HepG2 (cell line): Measurements from ENCODE around the gene REEP2. TPM values are rescaled to one million over a fixed set of nuclear protein-coding genes. Genes with fewer than 3 reads are reported as not detected.

Experiments
- BRD4 ChIP-seq: sonication (generic); formaldehyde crosslinking; IDR thresholded peaks from 2 replicates; pipeline ENCODE4 v1.4.0; 2020; ENCODE audit warnings: missing genetic modification reagents
- CCAR2 ChIP-seq: fragments of 200-400 bp; formaldehyde crosslinking; optimal IDR thresholded peaks from 2 replicates; pipeline ENCODE3; 2018; ENCODE audit warnings: low read depth, mild to moderate bottlenecking, low read length, moderate library complexity
- ESRRA ChIP-seq: sonication (generic); formaldehyde crosslinking; IDR thresholded peaks from 2 replicates; pipeline ENCODE4 v1.5.1; 2020; ENCODE audit warnings: mild to moderate bottlenecking, low read depth, missing genetic modification reagents
- KLF9 ChIP-seq: IDR thresholded peaks from 2 replicates; pipeline ENCODE4 v1.6.1; 2016; ENCODE audit warnings: low read depth
- MBNL3 ChIP-seq: fragments of 250-450 bp; sonication (Bioruptor Pico); conservative IDR thresholded peaks from 2 replicates; pipeline ENCODE4 v1.8.0; 2022; ENCODE audit warnings: mild to moderate bottlenecking, inconsistent platforms
- NFRKB ChIP-seq: fragments of 450-650 bp; IDR thresholded peaks from 2 replicates; pipeline ENCODE4 v1.6.1; 2017
- PBX2 ChIP-seq: IDR thresholded peaks from 2 replicates; pipeline ENCODE4 v1.6.1; 2016; ENCODE audit warnings: control low read depth
- PCBP1 ChIP-seq: fragments of 200-400 bp; formaldehyde crosslinking; IDR thresholded peaks from 2 replicates; pipeline ENCODE4 v1.6.1; 2017; ENCODE audit warnings: mild to moderate bottlenecking, low read depth, low read length, borderline replicate concordance
- PRMT3 ChIP-seq: sonication (generic); formaldehyde crosslinking; IDR thresholded peaks from 2 replicates; pipeline ENCODE4 v1.8.1; 2022; ENCODE audit warnings: low read depth, mild to moderate bottlenecking, moderate library complexity, missing genetic modification reagents, borderline replicate concordance
- SIX1 ChIP-seq: sonication (generic); formaldehyde crosslinking; IDR thresholded peaks from 2 replicates; pipeline ENCODE4 v1.4.0; 2020; ENCODE audit warnings: missing genetic modification reagents, borderline replicate concordance
- SNRNP70 ChIP-seq: fragments of 200-400 bp; formaldehyde crosslinking; IDR thresholded peaks from 2 replicates; pipeline ENCODE4 v1.6.1; 2017; ENCODE audit warnings: mild to moderate bottlenecking, low read depth, low read length, moderate library complexity
- TERF1 ChIP-seq: sonication (generic); formaldehyde crosslinking; IDR thresholded peaks from 2 replicates; pipeline ENCODE4 v1.8.0; 2022; ENCODE audit warnings: mild to moderate bottlenecking, missing genetic modification reagents, moderate library complexity
- ZHX1 ChIP-seq: sonication (generic); formaldehyde crosslinking; IDR thresholded peaks from 2 replicates; pipeline ENCODE4 v1.8.1; 2022; ENCODE audit warnings: low read depth, mild to moderate bottlenecking, missing genetic modification reagents
- ZNF207 ChIP-seq: fragments of 450-650 bp; IDR thresholded peaks from 2 replicates; pipeline ENCODE4 v1.6.1; 2016; ENCODE audit warnings: antibody characterized with exemption, borderline replicate concordance
- ZNF260 ChIP-seq: sonication (generic); formaldehyde crosslinking; IDR thresholded peaks from 2 replicates; pipeline ENCODE4 v1.4.0; 2020; ENCODE audit warnings: missing genetic modification reagents, low read depth, mild to moderate bottlenecking, borderline replicate concordance
- ZNF34 ChIP-seq: sonication (generic); formaldehyde crosslinking; IDR thresholded peaks from 2 replicates; pipeline ENCODE4 v1.4.0; 2020; ENCODE audit warnings: mild to moderate bottlenecking, missing genetic modification reagents, borderline replicate concordance
- ZNF550 ChIP-seq: sonication (generic); formaldehyde crosslinking; IDR thresholded peaks from 2 replicates; pipeline ENCODE4 v1.4.0; 2020; ENCODE audit warnings: mild to moderate bottlenecking, missing genetic modification reagents, borderline replicate concordance
- ZNF768 ChIP-seq: sonication (generic); formaldehyde crosslinking; IDR thresholded peaks from 2 replicates; pipeline ENCODE4 v1.4.0; 2020; ENCODE audit warnings: missing genetic modification reagents
- polyA plus RNA-seq, 8 experiments: library from polyadenylated mRNA; depleted of rRNA in 3 of 8; stranded (reverse) in 7 of 8; unstranded in 1 of 8; fragments of >200 nt; fragmentation: Illumina TruSeq in 4 of 8; extraction: Trizol in 4 of 8; gene quantifications; 2 replicates each; pipeline versions ENCODE4 v1.2.1 to v1.2.3, GENCODE V29; 2011 to 2016; ENCODE audit warnings: low read depth in 4 of 8, missing spikeins in 1 of 8, mixed read lengths in 1 of 8; ENCODE audit not compliant: insufficient read depth in 1 of 8
- total RNA-seq, 5 experiments: library from RNA; depleted of rRNA; stranded (reverse); fragments of >200 nt; fragmentation: Illumina TruSeq; extraction: Trizol; gene quantifications; 2 replicates each; pipeline ENCODE4 v1.2.3, GENCODE V29; 2016; ENCODE audit warnings: low read depth in 1 of 5
- TF ChIP-seq, protein P1 (sequence below): IDR thresholded peaks from 2 replicates; pipeline ENCODE4 v1.4.0; 2020; ENCODE audit warnings: mild to moderate bottlenecking, missing genetic modification reagents

Gene REEP2
- total and polyA plus RNA-seq, 2 of the 13 experiments (the other 11 are each of a cell fraction or from before 2014, with no cell fraction given): 5.3 to 7.8 TPM

- no peak for TF ChIP-seq ZHX1
- no peak for TF ChIP-seq ZNF34 (CRISPR knock-in tag)
- TF ChIP-seq PCBP1: no peak
- TF ChIP-seq NFRKB: no peak
- TF ChIP-seq CCAR2: no peak
- no peak for TF ChIP-seq BRD4 (CRISPR knock-in tag)
- TF ChIP-seq ZNF550: no peak
- no peak for TF ChIP-seq MBNL3
- TF ChIP-seq TERF1 (CRISPR knock-in tag): no peak
- no peak; the same call in 1 of the 2 replicates for TF ChIP-seq ESRRA (CRISPR knock-in tag)
- TF ChIP-seq ZNF768 (CRISPR knock-in tag): peak; percentile 55; the same call in 1 of the 2 replicates
- TF ChIP-seq PRMT3 (CRISPR knock-in tag): no peak
- no peak for TF ChIP-seq ZNF207
- no peak for TF ChIP-seq SIX1 (CRISPR knock-in tag)
- TF ChIP-seq, protein P1, sequence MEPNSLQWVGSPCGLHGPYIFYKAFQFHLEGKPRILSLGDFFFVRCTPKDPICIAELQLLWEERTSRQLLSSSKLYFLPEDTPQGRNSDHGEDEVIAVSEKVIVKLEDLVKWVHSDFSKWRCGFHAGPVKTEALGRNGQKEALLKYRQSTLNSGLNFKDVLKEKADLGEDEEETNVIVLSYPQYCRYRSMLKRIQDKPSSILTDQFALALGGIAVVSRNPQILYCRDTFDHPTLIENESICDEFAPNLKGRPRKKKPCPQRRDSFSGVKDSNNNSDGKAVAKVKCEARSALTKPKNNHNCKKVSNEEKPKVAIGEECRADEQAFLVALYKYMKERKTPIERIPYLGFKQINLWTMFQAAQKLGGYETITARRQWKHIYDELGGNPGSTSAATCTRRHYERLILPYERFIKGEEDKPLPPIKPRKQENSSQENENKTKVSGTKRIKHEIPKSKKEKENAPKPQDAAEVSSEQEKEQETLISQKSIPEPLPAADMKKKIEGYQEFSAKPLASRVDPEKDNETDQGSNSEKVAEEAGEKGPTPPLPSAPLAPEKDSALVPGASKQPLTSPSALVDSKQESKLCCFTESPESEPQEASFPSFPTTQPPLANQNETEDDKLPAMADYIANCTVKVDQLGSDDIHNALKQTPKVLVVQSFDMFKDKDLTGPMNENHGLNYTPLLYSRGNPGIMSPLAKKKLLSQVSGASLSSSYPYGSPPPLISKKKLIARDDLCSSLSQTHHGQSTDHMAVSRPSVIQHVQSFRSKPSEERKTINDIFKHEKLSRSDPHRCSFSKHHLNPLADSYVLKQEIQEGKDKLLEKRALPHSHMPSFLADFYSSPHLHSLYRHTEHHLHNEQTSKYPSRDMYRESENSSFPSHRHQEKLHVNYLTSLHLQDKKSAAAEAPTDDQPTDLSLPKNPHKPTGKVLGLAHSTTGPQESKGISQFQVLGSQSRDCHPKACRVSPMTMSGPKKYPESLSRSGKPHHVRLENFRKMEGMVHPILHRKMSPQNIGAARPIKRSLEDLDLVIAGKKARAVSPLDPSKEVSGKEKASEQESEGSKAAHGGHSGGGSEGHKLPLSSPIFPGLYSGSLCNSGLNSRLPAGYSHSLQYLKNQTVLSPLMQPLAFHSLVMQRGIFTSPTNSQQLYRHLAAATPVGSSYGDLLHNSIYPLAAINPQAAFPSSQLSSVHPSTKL (CRISPR knock-in tag): no peak; the same call in 1 of the 2 replicates
- no peak for TF ChIP-seq ZNF260 (CRISPR knock-in tag)
- no peak for TF ChIP-seq SNRNP70
- TF ChIP-seq KLF9: no peak
- TF ChIP-seq PBX2 (CRISPR knock-in tag): no peak
Observed at GRCh38 chr5:138464008-138464387, 25.1 kb downstream of the REEP2 start (continued).
